IPS-20b (cell line): ENCODE data around the gene WDR73.
"Not testable (repeated sequence)": the region's sequence is repeated elsewhere in the genome, so short reads cannot be mapped to it uniquely, and the experiment has no call there.

Experiments used
- H3K27ac ChIP-seq: one replicate; pipeline ENCODE4 v1.5.1; 2013; ENCODE audit warnings: low read length
- H3K27me3 ChIP-seq: 2 replicates; pipeline ENCODE4 v1.6.1; 2013; ENCODE audit warnings: mild to moderate bottlenecking, low read length, inconsistent platforms; ENCODE audit not compliant: insufficient read depth
- H3K36me3 ChIP-seq: 2 replicates; pipeline ENCODE4 v1.6.1; 2013; ENCODE audit warnings: low read depth, mild to moderate bottlenecking, inconsistent platforms, low read length, moderate library complexity; ENCODE audit not compliant: insufficient read depth
- H3K4me1 ChIP-seq: 2 replicates; pipeline ENCODE4 v1.6.1; 2013; ENCODE audit warnings: mild to moderate bottlenecking, control low read depth, inconsistent platforms, low read length, moderate library complexity; ENCODE audit not compliant: insufficient read depth
- H3K4me3 ChIP-seq: 2 replicates; pipeline ENCODE4 v1.5.1; 2013; ENCODE audit warnings: mild to moderate bottlenecking, low read length, inconsistent platforms
- H3K9ac ChIP-seq: 2 replicates; pipeline ENCODE4 v1.6.1; 2013; ENCODE audit warnings: low read depth, mild to moderate bottlenecking, inconsistent platforms, low read length, moderate library complexity
- H3K9me3 ChIP-seq: 2 replicates; pipeline ENCODE4 v1.6.1; 2013; ENCODE audit warnings: mild to moderate bottlenecking, low read depth, low read length, inconsistent platforms; ENCODE audit not compliant: insufficient read depth

Gene WDR73

GRCh38 chr15:84653910-84654688 is at the start of gene WDR73:
Gene WDR73 (minus strand): TSS chr15:84654283. CDS start chr15:84654274, 9 bp downstream.
- Histone ChIP-seq H3K4me1 (peaks cover 4% of the 10 kb centered on the region; the same call in 1 of the 2 replicates), H3K27me3 (peaks cover 25% of the 10 kb centered on the region), H3K27ac (peak within 1 kb of the TSS; percentile 31), H3K9me3 (no peaks in the 10 kb centered on the region), H3K36me3 (peaks cover 35% of the 10 kb centered on the region), H3K9ac (peak within 1 kb of the TSS; percentile 88), H3K4me3 (peak within 1 kb of the TSS; percentile 96)

GRCh38 chr15:84703808-84704207 is 49.7 kb upstream of the WDR73 start:
- Histone ChIP-seq H3K9me3 (no peaks in the 10 kb centered on the region), H3K4me1 (no peaks in the 10 kb centered on the region), H3K36me3 (peaks cover 17% of the 10 kb centered on the region; the same call in 1 of the 2 replicates), H3K27ac (no peak overlapping the region), H3K9ac (no peak overlapping the region), H3K27me3 (no peaks in the 10 kb centered on the region), H3K4me3 (no peak overlapping the region)

GRCh38 chr15:84702961-84703482 is 48.9 kb upstream of the WDR73 start:
- Histone ChIP-seq H3K9ac (no peak overlapping the region), H3K27ac (no peak overlapping the region), H3K4me3 (no peak overlapping the region), H3K9me3 (no peaks in the 10 kb centered on the region), H3K27me3 (no peaks in the 10 kb centered on the region), H3K4me1 (no peaks in the 10 kb centered on the region), H3K36me3 (peaks cover 11% of the 10 kb centered on the region; the same call in 1 of the 2 replicates)

GRCh38 chr15:84699538-84700191 is 45.6 kb upstream of the WDR73 start:
- Histone ChIP-seq H3K4me1 (no peaks in the 10 kb centered on the region), H3K9ac (no peak overlapping the region), H3K9me3 (no peaks in the 10 kb centered on the region), H3K27me3 (no peaks in the 10 kb centered on the region), H3K4me3 (no peak overlapping the region), H3K27ac (no peak overlapping the region), H3K36me3 (peaks cover 8% of the 10 kb centered on the region; the same call in 1 of the 2 replicates)

- Histone ChIP-seq H3K36me3 (no peaks in the 10 kb centered on the region), H3K9ac (no peak overlapping the region), H3K27me3 (no peaks in the 10 kb centered on the region), H3K27ac (no peak overlapping the region), H3K4me3 (no peak overlapping the region), H3K4me1 (no peaks in the 10 kb centered on the region), H3K9me3 (no peaks in the 10 kb centered on the region)
These were observed 43.3 kb upstream of the WDR73 start for GRCh38 chr15:84697236-84697990.

GRCh38 chr15:84696757-84697156 is 42.7 kb upstream of the WDR73 start:
- Histone ChIP-seq H3K36me3 (no peaks in the 10 kb centered on the region; the same call in 1 of the 2 replicates), H3K4me3 (no peak overlapping the region), H3K9ac (no peak overlapping the region), H3K27me3 (no peaks in the 10 kb centered on the region), H3K27ac (no peak overlapping the region), H3K4me1 (no peaks in the 10 kb centered on the region), H3K9me3 (no peaks in the 10 kb centered on the region)

- Histone ChIP-seq H3K27me3 (no peaks in the 10 kb centered on the region), H3K4me1 (no peaks in the 10 kb centered on the region), H3K9me3 (no peaks in the 10 kb centered on the region), H3K36me3 (peaks cover 57% of the 10 kb centered on the region), H3K27ac (no peak overlapping the region), H3K4me3 (no peak overlapping the region), H3K9ac (no peak overlapping the region)
These were observed 36.3 kb upstream of the WDR73 start for GRCh38 chr15:84690342-84690741.

- no peak overlapping the region for H3K9ac ChIP-seq
- H3K9me3 ChIP-seq, result no peaks in the 10 kb centered on the region
- H3K4me1 ChIP-seq, result no peaks in the 10 kb centered on the region
- H3K27ac ChIP-seq, result no peak overlapping the region
- peaks cover 58% of the 10 kb centered on the region for H3K36me3 ChIP-seq
- no peaks in the 10 kb centered on the region for H3K27me3 ChIP-seq
- no peak overlapping the region for H3K4me3 ChIP-seq
These were observed 35.8 kb upstream of the WDR73 start for GRCh38 chr15:84689858-84690257.

GRCh38 chr15:84686446-84686845 is 32.4 kb upstream of the WDR73 start:
- H3K4me1 ChIP-seq, H3K27me3 ChIP-seq, H3K4me3 ChIP-seq, H3K9me3 ChIP-seq, H3K9ac ChIP-seq, H3K27ac ChIP-seq: not testable (repeated sequence)
- H3K36me3 ChIP-seq, result peaks cover 86% of the 10 kb centered on the region

- no peaks in the 10 kb centered on the region for H3K9me3 ChIP-seq
- H3K36me3 ChIP-seq, result peaks cover 83% of the 10 kb centered on the region
- no peak overlapping the region for H3K9ac ChIP-seq
- no peak overlapping the region for H3K27ac ChIP-seq
- H3K4me1 ChIP-seq, result no peaks in the 10 kb centered on the region
- no peak overlapping the region for H3K4me3 ChIP-seq
- H3K27me3 ChIP-seq, result no peaks in the 10 kb centered on the region
These were observed 31.2 kb upstream of the WDR73 start for GRCh38 chr15:84685304-84685703.

GRCh38 chr15:84684092-84684491 is 30.0 kb upstream of the WDR73 start:
- H3K9ac ChIP-seq, result no peak overlapping the region
- no peaks in the 10 kb centered on the region for H3K9me3 ChIP-seq
- no peak overlapping the region for H3K27ac ChIP-seq
- H3K4me3 ChIP-seq, result no peak overlapping the region
- H3K4me1 ChIP-seq, result no peaks in the 10 kb centered on the region
- peaks cover 83% of the 10 kb centered on the region for H3K36me3 ChIP-seq
- H3K27me3 ChIP-seq, result no peaks in the 10 kb centered on the region
